Esophagus (tissue), 2 donors: ENCODE results near the gene SLC7A6. TPM values are rescaled to one million over a fixed set of nuclear protein-coding genes. Genes with fewer than 3 reads are reported as not detected.

Source experiments
- H3K27ac ChIP-seq, 2 donors: one replicate each; pipeline ENCODE4 v1.5.1; 2013; ENCODE audit warnings: low read depth in 2 of 2, mild to moderate bottlenecking in 2 of 2, inconsistent platforms in 1 of 2, low read length in 1 of 2, moderate library complexity in 1 of 2
- H3K27me3 ChIP-seq, 2 donors: one replicate each; pipeline ENCODE4 v1.6.1; 2013; ENCODE audit warnings: low read length in 2 of 2, control low read depth in 1 of 2, mild to moderate bottlenecking in 1 of 2; ENCODE audit not compliant: insufficient read depth in 2 of 2, control insufficient read depth in 1 of 2
- H3K36me3 ChIP-seq, 2 donors: one replicate each; pipeline ENCODE4 v1.6.1; 2013; ENCODE audit warnings: low read length in 1 of 2; ENCODE audit not compliant: control insufficient read depth in 2 of 2, insufficient read depth in 2 of 2
- H3K4me1 ChIP-seq, 2 donors: one replicate each; pipeline ENCODE4 v1.6.1; 2013; ENCODE audit warnings: low read length in 1 of 2; ENCODE audit not compliant: control insufficient read depth in 2 of 2, insufficient read depth in 2 of 2
- H3K4me3 ChIP-seq, 2 donors: one replicate each; pipeline ENCODE4 v1.5.1; 2013; ENCODE audit warnings: low read length in 2 of 2, mild to moderate bottlenecking in 2 of 2, low read depth in 1 of 2, moderate library complexity in 1 of 2
- H3K9me3 ChIP-seq, 2 donors: one replicate each; pipeline ENCODE4 v1.6.1; 2013; ENCODE audit warnings: mild to moderate bottlenecking in 2 of 2, low read depth in 1 of 2, low read length in 1 of 2, moderate library complexity in 1 of 2; ENCODE audit not compliant: control insufficient read depth in 2 of 2, insufficient read depth in 1 of 2
- WGBS, 2 donors: extraction: QIAGEN DNeasy Blood & Tissue Kit; methylation state at CpG; one replicate each; pipeline ENCODE4 v1.1.7; 2013; 5-methylcytosine and 5-hydroxymethylcytosine counted together
- polyA plus RNA-seq, 2 donors: library from polyadenylated mRNA; stranded (reverse); fragments of 200-250 nt; gene quantifications; one replicate each; pipeline ENCODE4 v1.2.3, GENCODE V29; 2013
- donor health status: healthy with polysubstance abuse.
- donor health status: Bipolar disorder and iron deficiency.

SLC7A6 gene
- polyA plus RNA-seq, 2 donors: 4.1 to 4.2 TPM

- WGBS, 2 donors: 0% methylated on average over 25 to 29 of the region's 29 CpGs
- Histone ChIP-seq H3K9me3 (no peaks in the 10 kb centered on the region), H3K27me3 (no peaks in the 10 kb centered on the region), H3K4me3 (peak overlapping the region; percentile 94 to 95), H3K27ac (peak overlapping the region; percentile 88 to 92), H3K4me1 (peaks cover 4 to 6% of the 10 kb centered on the region in 2 donors), H3K36me3 (peaks cover 0 to 3% of the 10 kb centered on the region in 2 donors)
Measured at GRCh38 chr16:68310437-68310773, 46.1 kb downstream of the SLC7A6 start.

DNA sequence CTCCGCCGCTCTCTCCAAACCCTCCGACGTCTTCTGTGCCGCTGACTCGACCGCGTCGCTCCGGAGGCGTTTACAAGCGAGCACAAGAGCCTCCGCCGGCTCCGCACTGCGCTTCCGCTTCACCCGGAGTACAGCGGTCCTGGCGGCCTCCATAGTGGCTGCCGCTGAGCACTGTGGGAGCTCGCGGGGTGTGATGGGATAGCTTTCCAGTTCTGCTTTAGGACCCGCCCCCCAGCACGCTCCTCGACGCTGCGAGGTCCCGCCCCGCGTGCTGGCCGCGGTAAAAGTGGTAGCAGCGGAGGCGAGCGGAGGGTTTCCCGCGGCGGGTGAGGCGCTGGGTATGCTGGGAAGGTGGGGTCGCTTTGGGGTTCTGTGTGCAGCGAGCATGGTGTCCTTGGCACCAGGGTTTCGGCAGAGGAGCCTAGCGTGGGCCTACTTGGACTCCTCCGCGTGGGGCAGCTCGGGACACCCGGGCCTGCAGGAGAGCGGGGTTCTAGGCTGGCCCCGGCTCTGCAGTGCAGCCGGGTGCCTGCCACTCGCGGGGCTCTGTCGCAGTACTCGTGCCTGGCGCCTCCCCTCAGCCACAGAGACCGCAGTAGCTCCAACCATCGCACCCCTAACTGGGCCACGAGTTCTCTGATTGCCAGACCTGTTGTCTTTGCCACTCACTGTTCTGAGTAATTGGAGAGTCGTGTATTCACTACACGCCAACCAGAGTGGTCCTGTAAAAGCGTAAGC, 46.6 kb downstream of the SLC7A6 start, which contains the start of the genes PRMT7 and SLC7A6OS:
Gene PRMT7 (plus strand): TSS at position 246 of the 738 bp plus-strand sequence. CDS start 4,961 bp downstream, outside the sequence.
Gene SLC7A6OS (minus strand): TSS at position 173 of the 738 bp plus-strand sequence. CDS start 20 bp downstream, at position 153.
- Histone ChIP-seq H3K4me3 (peak within 1 kb of the TSS; percentile 94 to 95), H3K27me3 (no peaks in the 10 kb centered on the region), H3K27ac (peak within 1 kb of the TSS; percentile 88 to 92), H3K9me3 (no peaks in the 10 kb centered on the region), H3K36me3 (peaks cover 0 to 5% of the 10 kb centered on the region in 2 donors), H3K4me1 (peaks cover 4 to 6% of the 10 kb centered on the region in 2 donors)
- 0% methylated on average over 58 to 62 of the region's 62 CpGs for WGBS, 2 donors

- Histone ChIP-seq H3K4me3 (no peak overlapping the region), H3K27me3 (no peaks in the 10 kb centered on the region), H3K27ac (no peak overlapping the region), H3K36me3 (peaks cover 0 to 4% of the 10 kb centered on the region in 2 donors), H3K9me3 (no peaks in the 10 kb centered on the region), H3K4me1 (peaks cover 4 to 6% of the 10 kb centered on the region in 2 donors)
- 77 to 80% methylated on average over 4 of the region's 4 CpGs for WGBS, 2 donors
Measured at GRCh38 chr16:68313116-68313515, 48.8 kb downstream of the SLC7A6 start.

DNA sequence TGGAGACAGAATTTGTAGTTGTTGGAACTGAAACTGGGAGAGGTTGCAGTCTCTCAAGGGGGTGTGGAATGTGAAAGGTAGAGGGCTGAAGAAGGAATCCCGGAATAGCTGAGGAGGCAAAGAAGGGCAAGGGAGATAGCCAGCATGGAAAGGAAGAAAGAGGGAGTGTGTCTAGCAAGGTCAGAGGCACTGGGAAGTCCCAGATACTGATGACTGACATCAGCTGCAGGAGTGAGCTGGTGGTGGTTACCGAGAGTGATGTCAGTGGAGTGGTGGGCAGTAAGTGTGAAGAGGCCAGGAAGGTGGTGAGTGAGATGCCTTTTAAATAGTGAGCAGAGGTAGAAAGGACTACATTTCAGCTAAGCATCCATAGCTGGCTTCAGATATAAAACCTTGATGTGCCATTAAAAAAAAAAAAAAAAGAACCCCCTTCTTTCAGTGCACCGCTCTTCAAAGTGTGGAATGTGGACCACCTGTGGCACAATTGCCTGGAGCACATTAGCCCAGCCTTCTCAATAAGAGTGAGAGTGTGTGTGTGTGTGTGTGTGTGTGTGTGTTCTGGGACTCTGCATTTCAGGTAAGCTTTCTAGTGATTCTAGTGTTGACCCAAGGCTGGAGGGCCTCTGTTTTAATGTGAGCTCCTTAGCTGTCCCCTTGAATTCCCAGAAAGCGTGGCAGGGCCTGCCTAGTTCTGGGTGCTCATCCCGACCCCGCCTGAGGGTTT, 55.0 kb downstream of the SLC7A6 start:
- peaks cover 10 to 12% of the 10 kb centered on the region in 2 donors for H3K36me3 ChIP-seq
- H3K9me3 ChIP-seq: no peaks in the 10 kb centered on the region
- H3K4me3 ChIP-seq: no peak overlapping the region
- H3K27ac ChIP-seq: no peak overlapping the region
- H3K27me3 ChIP-seq: no peaks in the 10 kb centered on the region
- no peaks in the 10 kb centered on the region for H3K4me1 ChIP-seq
- WGBS, 2 donors: 88 to 90% methylated on average over 6 of the region's 6 CpGs

GRCh38 chr16:68324336-68324735, 60.0 kb downstream of the SLC7A6 start:
- Histone ChIP-seq H3K9me3 (no peaks in the 10 kb centered on the region), H3K27me3 (no peaks in the 10 kb centered on the region), H3K4me1 (no peaks in the 10 kb centered on the region), H3K27ac (no peak overlapping the region), H3K4me3 (no peak overlapping the region), H3K36me3 (peaks cover 9 to 12% of the 10 kb centered on the region in 2 donors)
- WGBS, 2 donors: 96 to 97% methylated on average over 5 of the region's 5 CpGs

GRCh38 chr16:68324780-68325357, 60.5 kb downstream of the SLC7A6 start:
- no peaks in the 10 kb centered on the region for H3K27me3 ChIP-seq
- peaks cover 9 to 11% of the 10 kb centered on the region in 2 donors for H3K36me3 ChIP-seq
- 72 to 80% methylated on average over 8 of the region's 8 CpGs for whole genome bisulfite sequencing, 2 donors
- no peaks in the 10 kb centered on the region for H3K9me3 ChIP-seq
- no peaks in the 10 kb centered on the region for H3K4me1 ChIP-seq
- no peak overlapping the region for H3K27ac ChIP-seq
- H3K4me3 ChIP-seq: no peak overlapping the region

- peaks cover 4 to 15% of the 10 kb centered on the region in 2 donors for H3K36me3 ChIP-seq
- no peaks in the 10 kb centered on the region for H3K4me1 ChIP-seq
- no peak overlapping the region for H3K27ac ChIP-seq
- no peak overlapping the region for H3K4me3 ChIP-seq
- 27 to 35% methylated on average over 13 of the region's 13 CpGs for WGBS, 2 donors
- H3K9me3 ChIP-seq: no peaks in the 10 kb centered on the region
- no peaks in the 10 kb centered on the region for H3K27me3 ChIP-seq
Measured at GRCh38 chr16:68328151-68328859, 64.0 kb downstream of the SLC7A6 start.

DNA sequence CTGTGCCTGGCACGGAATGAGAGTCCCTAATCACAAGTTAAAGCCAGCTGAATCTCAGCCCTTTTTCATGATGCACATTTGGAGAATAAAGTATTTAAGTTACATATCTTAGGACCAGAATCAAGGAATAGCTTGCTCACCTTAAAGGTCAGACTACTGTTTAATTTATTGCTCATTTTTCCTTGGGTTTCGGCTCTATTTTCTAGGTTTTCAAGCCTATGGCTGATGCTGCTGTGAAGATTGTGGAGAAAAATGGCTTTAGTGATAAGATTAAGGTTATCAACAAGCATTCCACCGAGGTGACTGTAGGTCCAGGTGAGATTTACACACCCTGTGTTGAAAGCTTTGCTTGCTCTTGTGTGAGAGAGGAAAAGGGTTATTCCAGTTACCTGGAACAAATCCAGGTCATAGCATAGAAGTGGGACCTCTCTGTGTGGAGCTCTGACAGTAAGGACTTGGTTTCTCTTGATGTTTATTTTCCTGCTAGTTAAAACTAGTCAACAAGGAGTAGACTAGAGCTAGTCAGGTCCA, 64.6 kb downstream of the SLC7A6 start:
- no peaks in the 10 kb centered on the region for H3K9me3 ChIP-seq
- no peak overlapping the region for H3K27ac ChIP-seq
- H3K27me3 ChIP-seq: no peaks in the 10 kb centered on the region
- peaks cover 4 to 13% of the 10 kb centered on the region in 2 donors for H3K36me3 ChIP-seq
- 31 to 38% methylated on average over 3 of the region's 3 CpGs for WGBS, 2 donors
- H3K4me3 ChIP-seq: no peak overlapping the region
- H3K4me1 ChIP-seq: no peaks in the 10 kb centered on the region

DNA sequence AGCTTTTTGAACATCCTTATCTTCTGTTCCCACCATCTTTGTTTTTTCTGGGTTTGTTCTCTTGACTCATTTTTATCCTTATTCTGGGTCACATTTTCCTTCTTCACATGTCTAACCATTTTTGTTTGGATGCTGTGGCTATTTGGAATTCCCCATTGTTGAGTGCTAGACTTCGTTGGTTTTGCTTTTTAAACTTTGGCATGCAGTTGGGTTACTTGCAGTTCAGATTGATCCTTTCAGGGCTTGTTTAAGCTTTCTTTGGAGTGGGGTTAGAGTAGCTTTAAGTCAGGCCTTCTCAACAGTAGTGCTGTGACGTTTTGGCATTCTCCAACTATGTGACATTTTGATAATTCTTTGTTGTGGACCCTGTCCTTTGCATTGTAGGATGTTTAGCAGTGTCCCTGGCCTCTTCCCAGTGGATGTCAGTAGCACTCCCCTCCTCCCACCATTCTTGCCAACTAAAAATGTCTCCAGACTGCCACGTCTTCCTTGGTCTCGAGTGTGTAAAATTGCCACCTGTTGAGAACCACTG, 67.6 kb downstream of the SLC7A6 start:
- H3K36me3 ChIP-seq: peaks cover 0 to 6% of the 10 kb centered on the region in 2 donors

More for the DNA sequence above, 67.6 kb downstream of the SLC7A6 start:
- Histone ChIP-seq H3K27me3 (no peaks in the 10 kb centered on the region), H3K4me1 (no peaks in the 10 kb centered on the region), H3K4me3 (no peak overlapping the region), H3K9me3 (no peaks in the 10 kb centered on the region), H3K27ac (peak overlapping the region in 1 of 2 donors; percentile 6)
- 39 to 40% methylated on average over 4 of the region's 4 CpGs for WGBS, 2 donors
